T-helper 1 cell treated with Interleukin-12 subunit alpha and Interleukin-12 subunit beta and Interleukin-4 antibody, amounts not matched to agents 30 μg/mL and 1 μg/mL, for 36 hours (primary cell): ENCODE results near the gene CRTAC1.
"Not testable (repeated sequence)": the region's sequence is repeated elsewhere in the genome, so short reads cannot be mapped to it uniquely, and the experiment has no call there.

Experiments used
- H3K27ac Mint-ChIP-seq: one replicate; pipeline ENCODE4 v1.8.0; 2021; ENCODE audit warnings: mild to moderate bottlenecking, mixed read lengths
- H3K27me3 Mint-ChIP-seq: one replicate; pipeline ENCODE4 v1.8.0; 2021; ENCODE audit warnings: low read depth, mixed read lengths
- H3K36me3 Mint-ChIP-seq: one replicate; pipeline ENCODE4 v1.8.0; 2021; ENCODE audit warnings: low read depth, mixed read lengths
- H3K4me1 Mint-ChIP-seq: one replicate; pipeline ENCODE4 v1.8.0; 2021; ENCODE audit warnings: low read depth, mixed read lengths
- H3K4me3 Mint-ChIP-seq: one replicate; pipeline ENCODE4 v1.8.0; 2021; ENCODE audit warnings: mild to moderate bottlenecking, moderate library complexity, mixed read lengths
- H3K9me3 Mint-ChIP-seq: one replicate; pipeline ENCODE4 v1.8.0; 2021; ENCODE audit warnings: mixed read lengths

CRTAC1 gene

GRCh38 chr10:97854743-97855142 lies 175.7 kb downstream of the CRTAC1 start:
- Mint-ChIP-seq H3K27me3 (peaks cover 18% of the 10 kb centered on the region), H3K9me3 (no peaks in the 10 kb centered on the region), H3K4me3 (no peak overlapping the region), H3K27ac (no peak overlapping the region), H3K36me3 (no peaks in the 10 kb centered on the region), H3K4me1 (peaks cover 39% of the 10 kb centered on the region)

- Mint-ChIP-seq H3K4me1 (peaks cover 36% of the 10 kb centered on the region), H3K36me3 (no peaks in the 10 kb centered on the region), H3K9me3 (no peaks in the 10 kb centered on the region), H3K27me3 (peaks cover 18% of the 10 kb centered on the region), H3K27ac (no peak overlapping the region), H3K4me3 (no peak overlapping the region)
Measured at GRCh38 chr10:97852840-97853405, 177.5 kb downstream of the CRTAC1 start.

DNA sequence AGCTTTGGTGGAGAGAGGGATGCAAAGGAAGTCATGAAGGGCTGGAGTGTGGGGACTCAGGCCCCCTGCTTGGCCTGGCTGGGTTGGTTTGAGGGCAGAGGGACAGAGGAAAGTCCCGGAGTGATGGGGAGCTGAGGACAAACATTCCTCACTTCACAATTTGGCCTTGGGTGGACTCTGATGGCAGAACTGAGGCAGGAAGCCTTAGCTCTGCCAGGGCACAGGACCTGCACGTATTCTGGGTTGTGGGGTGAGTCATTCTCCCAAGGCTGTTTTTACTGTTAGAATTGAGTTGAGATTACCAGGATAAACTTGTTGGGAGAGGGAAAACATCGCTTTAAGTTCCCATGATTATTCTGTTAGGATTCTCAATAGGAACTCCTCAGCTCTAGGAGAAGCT lies 178.1 kb downstream of the CRTAC1 start:
- no peak overlapping the region for H3K27ac Mint-ChIP-seq
- H3K36me3 Mint-ChIP-seq = no peaks in the 10 kb centered on the region
- H3K9me3 Mint-ChIP-seq = no peaks in the 10 kb centered on the region
- H3K4me1 Mint-ChIP-seq = peaks cover 34% of the 10 kb centered on the region
- peaks cover 18% of the 10 kb centered on the region for H3K27me3 Mint-ChIP-seq
- peak overlapping the region; percentile 7 for H3K4me3 Mint-ChIP-seq

DNA sequence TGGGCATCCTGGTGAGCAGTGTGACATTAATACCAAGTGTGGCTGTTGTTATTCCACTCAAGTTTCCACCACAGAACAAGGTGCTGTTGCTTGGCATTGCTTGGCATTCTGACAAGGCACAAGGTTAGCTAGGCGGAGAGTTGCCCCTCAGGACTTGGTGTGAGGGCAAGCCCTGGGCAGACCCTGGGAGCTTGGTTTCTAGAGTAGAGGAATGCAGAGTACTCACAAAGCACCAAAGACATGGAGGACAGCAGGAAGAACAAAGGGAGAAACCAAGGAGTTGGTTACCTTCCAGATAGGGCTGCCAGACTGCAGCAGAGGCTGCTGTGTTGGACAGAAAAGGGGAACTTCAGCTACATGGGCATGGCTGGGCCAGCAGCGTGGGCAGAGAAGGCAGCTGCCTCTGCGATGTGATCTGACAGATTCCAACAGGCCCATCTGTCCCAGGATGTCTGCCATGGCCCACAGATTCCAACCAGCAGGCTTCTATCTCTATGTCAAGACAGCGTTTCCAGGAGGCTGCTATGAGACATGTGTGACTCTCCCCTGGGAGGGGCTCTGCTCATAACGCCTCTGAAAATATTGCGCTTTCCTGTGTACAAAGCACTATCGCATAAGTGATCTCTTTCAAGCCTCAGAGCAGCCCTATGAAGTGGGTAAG lies 178.9 kb downstream of the CRTAC1 start:
- Mint-ChIP-seq H3K4me3 (peak overlapping the region; percentile 39), H3K4me1 (peaks cover 34% of the 10 kb centered on the region), H3K27me3 (peaks cover 18% of the 10 kb centered on the region), H3K36me3 (no peaks in the 10 kb centered on the region), H3K27ac (no peak overlapping the region), H3K9me3 (no peaks in the 10 kb centered on the region)

- H3K4me3 Mint-ChIP-seq = peak overlapping the region; percentile 85
- H3K27me3 Mint-ChIP-seq = peaks cover 18% of the 10 kb centered on the region
- no peaks in the 10 kb centered on the region for H3K36me3 Mint-ChIP-seq
- no peaks in the 10 kb centered on the region for H3K9me3 Mint-ChIP-seq
- peaks cover 34% of the 10 kb centered on the region for H3K4me1 Mint-ChIP-seq
- H3K27ac Mint-ChIP-seq = peak overlapping the region; percentile 66
Measured at GRCh38 chr10:97850446-97850845, 180.0 kb downstream of the CRTAC1 start.

DNA sequence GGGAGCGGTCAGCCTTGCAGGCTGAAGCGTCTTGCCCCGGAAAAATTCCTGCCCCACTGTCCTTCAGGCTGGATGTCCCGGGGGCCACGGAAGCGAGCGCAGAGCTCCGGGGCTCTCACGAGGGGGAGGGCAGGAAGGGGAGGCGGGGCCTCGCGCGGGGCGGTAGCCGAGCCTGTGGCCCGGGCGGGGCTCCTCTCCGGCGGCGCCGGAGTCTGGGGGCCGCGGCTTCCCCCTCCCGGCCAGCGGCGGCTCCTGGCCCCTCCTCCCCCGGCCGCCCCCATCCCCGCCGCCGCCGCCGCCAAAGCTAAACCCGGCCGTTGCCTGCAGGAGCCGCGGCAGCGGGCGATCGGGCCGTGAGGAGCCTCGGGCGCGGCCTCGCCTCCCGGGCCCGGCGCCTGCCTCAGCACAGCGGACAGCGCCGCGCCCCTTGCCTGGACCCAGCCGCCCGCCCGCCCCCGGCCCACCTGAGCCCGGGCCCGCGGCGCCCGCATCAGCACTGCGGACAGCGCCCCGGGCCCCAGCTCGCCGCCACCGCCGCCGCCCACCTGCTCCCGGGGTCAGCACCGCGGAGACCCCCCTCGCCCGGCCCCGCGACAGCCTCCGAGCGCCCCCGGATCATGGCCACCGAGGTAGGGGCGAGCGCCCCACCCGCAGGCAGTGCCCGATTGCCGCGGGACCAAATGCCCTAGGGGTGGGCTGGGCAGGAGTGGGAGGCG lies 180.6 kb downstream of the CRTAC1 start, which contains the start of gene GOLGA7B:
Gene GOLGA7B (plus strand): TSS at position 157 of the 716 bp plus-strand sequence. CDS start 461 bp downstream, at position 618.
- H3K4me3 Mint-ChIP-seq = peak within 1 kb of the TSS; percentile 89
- peaks cover 34% of the 10 kb centered on the region for H3K4me1 Mint-ChIP-seq
- no peaks in the 10 kb centered on the region for H3K9me3 Mint-ChIP-seq
- peak within 1 kb of the TSS; percentile 68 for H3K27ac Mint-ChIP-seq
- H3K27me3 Mint-ChIP-seq = peaks cover 18% of the 10 kb centered on the region
- no peaks in the 10 kb centered on the region for H3K36me3 Mint-ChIP-seq

- H3K27ac Mint-ChIP-seq = peak overlapping the region; percentile 68
- peaks cover 34% of the 10 kb centered on the region for H3K4me1 Mint-ChIP-seq
- peaks cover 18% of the 10 kb centered on the region for H3K27me3 Mint-ChIP-seq
- H3K36me3 Mint-ChIP-seq = no peaks in the 10 kb centered on the region
- H3K9me3 Mint-ChIP-seq = no peaks in the 10 kb centered on the region
- peak overlapping the region; percentile 89 for H3K4me3 Mint-ChIP-seq
Measured at GRCh38 chr10:97849103-97849686, 181.2 kb downstream of the CRTAC1 start.

- H3K27ac Mint-ChIP-seq = no peak overlapping the region
- no peaks in the 10 kb centered on the region for H3K9me3 Mint-ChIP-seq
- H3K27me3 Mint-ChIP-seq = peaks cover 4% of the 10 kb centered on the region
- H3K4me3 Mint-ChIP-seq = no peak overlapping the region
- H3K4me1 Mint-ChIP-seq = peaks cover 12% of the 10 kb centered on the region
- H3K36me3 Mint-ChIP-seq = no peaks in the 10 kb centered on the region
Measured at GRCh38 chr10:97844678-97845077, 185.7 kb downstream of the CRTAC1 start.

- H3K27ac Mint-ChIP-seq, H3K9me3 Mint-ChIP-seq, H3K4me3 Mint-ChIP-seq, H3K36me3 Mint-ChIP-seq, H3K27me3 Mint-ChIP-seq: not testable (repeated sequence)
- H3K4me1 Mint-ChIP-seq = peaks cover 10% of the 10 kb centered on the region
Measured at GRCh38 chr10:97843972-97844371, 186.4 kb downstream of the CRTAC1 start.

DNA sequence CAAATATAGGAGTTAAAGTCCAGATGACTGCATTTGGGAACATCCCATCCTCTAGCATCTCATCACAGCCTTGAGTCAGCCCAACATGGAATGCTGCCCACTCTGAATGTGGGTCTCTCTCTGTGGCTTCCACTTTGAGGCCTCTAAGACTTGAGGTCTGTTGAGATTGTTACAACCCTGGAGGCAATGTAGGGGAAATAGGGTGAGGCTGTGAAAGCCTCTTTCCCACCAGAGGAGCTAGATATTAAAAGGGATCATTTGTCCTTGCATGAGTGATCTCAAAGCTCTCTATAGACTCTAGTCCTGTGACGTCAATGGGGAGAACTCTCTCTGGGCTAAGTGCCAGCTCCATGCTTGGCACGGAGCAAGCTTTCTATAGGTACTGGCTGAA lies 187.1 kb downstream of the CRTAC1 start:
- Mint-ChIP-seq H3K27me3 (peaks cover 4% of the 10 kb centered on the region), H3K36me3 (no peaks in the 10 kb centered on the region), H3K4me1 (peaks cover 7% of the 10 kb centered on the region), H3K9me3 (no peaks in the 10 kb centered on the region), H3K4me3 (no peak overlapping the region), H3K27ac (no peak overlapping the region)

GRCh38 chr10:97842656-97843280 lies 187.7 kb downstream of the CRTAC1 start:
- Mint-ChIP-seq H3K27me3 (peaks cover 4% of the 10 kb centered on the region), H3K4me1 (peaks cover 7% of the 10 kb centered on the region), H3K4me3 (no peak overlapping the region), H3K9me3 (no peaks in the 10 kb centered on the region), H3K36me3 (no peaks in the 10 kb centered on the region), H3K27ac (no peak overlapping the region)

DNA sequence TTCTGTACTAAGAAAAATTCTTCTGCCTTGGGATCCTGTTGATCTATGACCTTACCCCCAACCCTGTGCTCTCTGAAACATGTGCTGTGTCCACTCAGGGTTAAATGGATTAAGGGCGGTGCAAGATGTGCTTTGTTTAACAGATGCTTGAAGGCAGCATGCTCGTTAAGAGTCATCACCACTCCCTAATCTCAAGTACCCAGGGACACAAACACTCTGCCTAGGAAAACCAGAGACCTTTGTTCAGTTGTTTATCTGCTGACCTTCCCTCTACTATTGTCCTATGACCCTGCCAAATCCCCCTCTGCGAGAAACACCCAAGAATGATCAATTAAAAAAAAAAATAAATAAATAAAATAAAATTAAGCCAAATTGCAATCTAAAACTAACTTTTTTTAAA lies 188.3 kb downstream of the CRTAC1 start:
- not testable (repeated sequence) for H3K4me1 Mint-ChIP-seq

GRCh38 chr10:97841166-97841565 lies 189.3 kb downstream of the CRTAC1 start:
- H3K27ac Mint-ChIP-seq, H3K4me1 Mint-ChIP-seq, H3K27me3 Mint-ChIP-seq: not testable (repeated sequence)

More for the DNA sequence above, 188.3 kb downstream of the CRTAC1 start:
- H3K36me3 Mint-ChIP-seq, H3K27me3 Mint-ChIP-seq, H3K4me3 Mint-ChIP-seq, H3K27ac Mint-ChIP-seq, H3K9me3 Mint-ChIP-seq: not testable (repeated sequence)

GRCh38 chr10:97838091-97838490 lies 192.3 kb downstream of the CRTAC1 start:
- H3K9me3 Mint-ChIP-seq = peaks cover 7% of the 10 kb centered on the region
- no peaks in the 10 kb centered on the region for H3K36me3 Mint-ChIP-seq
- peaks cover 4% of the 10 kb centered on the region for H3K27me3 Mint-ChIP-seq
- H3K4me3 Mint-ChIP-seq = no peak overlapping the region
- no peak overlapping the region for H3K27ac Mint-ChIP-seq
- peaks cover 7% of the 10 kb centered on the region for H3K4me1 Mint-ChIP-seq

More at GRCh38 chr10:97841166-97841565, 189.3 kb downstream of the CRTAC1 start:
- H3K36me3 Mint-ChIP-seq, H3K9me3 Mint-ChIP-seq, H3K4me3 Mint-ChIP-seq: not testable (repeated sequence)
